Caki2 (cell line): ENCODE results near the gene RTL9. TPM values are rescaled to one million over a fixed set of nuclear protein-coding genes. Genes with fewer than 3 reads are reported as not detected.
"Not testable (repeated sequence)": the region's sequence is repeated elsewhere in the genome, so short reads cannot be mapped to it uniquely, and the experiment has no call there.

ENCODE experiments used
- DNase-seq: peaks from one replicate; pipeline ENCODE4 v3.0.0-alpha.2; 2015; ENCODE audit warnings: low read depth
- in situ Hi-C: cut with HindIII; loops from 2 replicates; pipeline ENCODE4 v1.10.0; 2016; ENCODE audit warnings: low sequenced_read_pairs, low pct_unique_long_range_greater_than_20kb, mixed read lengths
- total RNA-seq: library from RNA; depleted of rRNA; stranded (reverse); fragments of >200 nt; shearing (Covaris generic); gene quantifications from 2 replicates; pipeline ENCODE4 v1.2.3, GENCODE V29; 2014; ENCODE audit warnings: low replicate concordance; rRNA removed

RTL9 gene
- total RNA-seq: 0.07 TPM in 1 of 2 replicates, not detected in the other

- no peak for DNase-seq
- in situ Hi-C loops: no loop called here
Measured at GRCh38 chrX:110358548-110358947, at the start of gene RTL9. RTL9 (plus strand) TSS chrX:110358848; CDS start chrX:110450618, 91,770 bp downstream.

GRCh38 chrX:110310000-110310790 is 48.5 kb upstream of the RTL9 start:
- in situ Hi-C loops: no loop called here
- no peak for DNase-seq

- no peak for DNase-seq
- in situ Hi-C loops: no loop called here
Measured at GRCh38 chrX:110310896-110311295, 47.8 kb upstream of the RTL9 start.

- DNase-seq: no peak
- in situ Hi-C loops: no loop called here
Measured at GRCh38 chrX:110311437-110312230, 47.0 kb upstream of the RTL9 start.

GRCh38 chrX:110315551-110315950 is 43.1 kb upstream of the RTL9 start:
- in situ Hi-C loops: no loop called here
- DNase-seq: peak; percentile 15

GRCh38 chrX:110316351-110317060 is 42.1 kb upstream of the RTL9 start:
- DNase-seq: no peak
- in situ Hi-C loops: no loop called here

GRCh38 chrX:110317061-110317819 is 41.4 kb upstream of the RTL9 start:
- in situ Hi-C loops: no loop called here
- peak; percentile 28 for DNase-seq

- DNase-seq: peak; percentile 75
Measured at GRCh38 chrX:110317820-110318663, 40.6 kb upstream of the RTL9 start, which contains the start of gene AMMECR1. AMMECR1 (minus strand) TSS chrX:110318085; CDS start chrX:110318071, 14 bp downstream.

GRCh38 chrX:110318664-110318968 is 40.0 kb upstream of the RTL9 start:
- DNase-seq: no peak
- in situ Hi-C loops: no loop called here

More at GRCh38 chrX:110317820-110318663, 40.6 kb upstream of the RTL9 start, which contains the start of gene AMMECR1:
- in situ Hi-C loops: no loop called here

- in situ Hi-C loops: no loop called here
- no peak for DNase-seq
Measured at GRCh38 chrX:110320381-110320987, 38.2 kb upstream of the RTL9 start.

- no peak for DNase-seq
- in situ Hi-C loops: no loop called here
Measured at GRCh38 chrX:110321081-110321480, 37.6 kb upstream of the RTL9 start.

- no peak for DNase-seq
- in situ Hi-C loops: no loop called here
Measured at GRCh38 chrX:110321670-110322069, 37.0 kb upstream of the RTL9 start.

- DNase-seq: no peak
- in situ Hi-C loops: no loop called here
Measured at GRCh38 chrX:110322603-110323002, 36.0 kb upstream of the RTL9 start.

GRCh38 chrX:110326712-110327111 is 31.9 kb upstream of the RTL9 start:
- in situ Hi-C loops: no loop called here
- no peak for DNase-seq

- in situ Hi-C loops: no loop called here
- DNase-seq: no peak
Measured at GRCh38 chrX:110327336-110327735, 31.3 kb upstream of the RTL9 start.

- in situ Hi-C loops: not testable (repeated sequence)
Measured at GRCh38 chrX:110328613-110329012, 30.0 kb upstream of the RTL9 start.

More at GRCh38 chrX:110328613-110329012, 30.0 kb upstream of the RTL9 start:
- not testable (repeated sequence) for DNase-seq
